SK-N-SH treated with all-trans-retinoic acid at 6 μM for 48 hours (cell line): ENCODE results near the gene C11orf97.

Experiments used
- ATAC-seq: fragments of 200-7000 bp; cut with Tn5 transposase; 3 replicates; pipeline ENCODE4 v1.9.1; 2020; ENCODE audit warnings: mild to moderate bottlenecking, moderate library complexity
- ARNTL ChIP-seq: fragments of 450-650 bp; formaldehyde crosslinking; IDR thresholded peaks from 2 replicates; pipeline ENCODE4 v1.5.0; 2020; ENCODE audit warnings: low read depth, mild to moderate bottlenecking, moderate library complexity, borderline replicate concordance
- BACH2 ChIP-seq: fragments of 250-450 bp; sonication (Bioruptor Pico); IDR thresholded peaks from 2 replicates; pipeline ENCODE4 v1.9.0; 2021; ENCODE audit warnings: mild to moderate bottlenecking, borderline replicate concordance
- CREB5 ChIP-seq: fragments of 250-450 bp; sonication (Bioruptor Pico); IDR thresholded peaks from 2 replicates; pipeline ENCODE4 v1.5.1; 2020; ENCODE audit warnings: low read depth, mild to moderate bottlenecking, moderate library complexity
- CSDC2 ChIP-seq: fragments of 250-450 bp; sonication (Bioruptor Pico); IDR thresholded peaks from 2 replicates; pipeline ENCODE4 v1.5.0; 2020; ENCODE audit warnings: mild to moderate bottlenecking, moderate library complexity
- ESRRG ChIP-seq: fragments of 250-450 bp; sonication (Bioruptor Pico); IDR thresholded peaks from 2 replicates; pipeline ENCODE4 v1.6.1; 2021; ENCODE audit warnings: mild to moderate bottlenecking
- GLIS3 ChIP-seq: fragments of 250-450 bp; sonication (Bioruptor Pico); IDR thresholded peaks from 2 replicates; pipeline ENCODE4 v1.5.0; 2020; ENCODE audit warnings: mild to moderate bottlenecking, moderate library complexity
- ISL1 ChIP-seq: fragments of 250-450 bp; sonication (Bioruptor Pico); IDR thresholded peaks from 2 replicates; pipeline ENCODE4 v2.1.2; 2022; ENCODE audit warnings: mild to moderate bottlenecking, moderate library complexity
- POU6F1 ChIP-seq: fragments of 250-450 bp; sonication (Bioruptor Pico); IDR thresholded peaks from 2 replicates; pipeline ENCODE4 v1.8.0; 2021; ENCODE audit warnings: low read depth, mild to moderate bottlenecking, moderate library complexity, borderline replicate concordance
- PPARA ChIP-seq: fragments of 250-450 bp; sonication (Bioruptor Pico); IDR thresholded peaks from 2 replicates; pipeline ENCODE4 v1.5.0; 2020; ENCODE audit warnings: mild to moderate bottlenecking, borderline replicate concordance
- RARB ChIP-seq: fragments of 250-450 bp; sonication (Bioruptor Pico); IDR thresholded peaks from 2 replicates; pipeline ENCODE4 v1.8.0; 2021; ENCODE audit warnings: mild to moderate bottlenecking, moderate library complexity
- SNAI2 ChIP-seq: fragments of 250-450 bp; sonication (Bioruptor Pico); IDR thresholded peaks from 2 replicates; pipeline ENCODE4 v1.5.0; 2020; ENCODE audit warnings: mild to moderate bottlenecking, moderate library complexity
- TCF4 ChIP-seq: fragments of 250-450 bp; sonication (Bioruptor Pico); IDR thresholded peaks from 2 replicates; pipeline ENCODE4 v1.8.0; 2021; ENCODE audit warnings: mild to moderate bottlenecking, moderate library complexity, borderline replicate concordance
- TSHZ2 ChIP-seq: fragments of 250-450 bp; sonication (Bioruptor Pico); IDR thresholded peaks from 2 replicates; pipeline ENCODE4 v1.5.0; 2020; ENCODE audit warnings: mild to moderate bottlenecking, moderate library complexity
- ZC3H10 ChIP-seq: fragments of 250-450 bp; sonication (Bioruptor Pico); IDR thresholded peaks from 2 replicates; pipeline ENCODE4 v1.5.1; 2021; ENCODE audit warnings: mild to moderate bottlenecking, moderate library complexity
- ZFP3 ChIP-seq: fragments of 250-450 bp; sonication (Bioruptor Pico); IDR thresholded peaks from 2 replicates; pipeline ENCODE4 v1.5.0; 2020; ENCODE audit warnings: mild to moderate bottlenecking, moderate library complexity
- ZFP30 ChIP-seq: fragments of 450-650 bp; formaldehyde crosslinking; IDR thresholded peaks from 2 replicates; pipeline ENCODE4 v1.5.0; 2022; ENCODE audit warnings: mild to moderate bottlenecking, moderate library complexity
- ZNF565 ChIP-seq: fragments of 450-650 bp; formaldehyde crosslinking; conservative IDR thresholded peaks from 2 replicates; pipeline ENCODE4 v1.5.0; 2020; ENCODE audit warnings: low read depth, mild to moderate bottlenecking, moderate library complexity
- ZNF70 ChIP-seq: fragments of 450-650 bp; formaldehyde crosslinking; IDR thresholded peaks from 2 replicates; pipeline ENCODE4 v1.5.0; 2020; ENCODE audit warnings: mild to moderate bottlenecking, moderate library complexity
- ZNF8 ChIP-seq: fragments of 450-650 bp; formaldehyde crosslinking; IDR thresholded peaks from 2 replicates; pipeline ENCODE4 v1.5.0; 2020; ENCODE audit warnings: mild to moderate bottlenecking, moderate library complexity

Gene C11orf97

DNA sequence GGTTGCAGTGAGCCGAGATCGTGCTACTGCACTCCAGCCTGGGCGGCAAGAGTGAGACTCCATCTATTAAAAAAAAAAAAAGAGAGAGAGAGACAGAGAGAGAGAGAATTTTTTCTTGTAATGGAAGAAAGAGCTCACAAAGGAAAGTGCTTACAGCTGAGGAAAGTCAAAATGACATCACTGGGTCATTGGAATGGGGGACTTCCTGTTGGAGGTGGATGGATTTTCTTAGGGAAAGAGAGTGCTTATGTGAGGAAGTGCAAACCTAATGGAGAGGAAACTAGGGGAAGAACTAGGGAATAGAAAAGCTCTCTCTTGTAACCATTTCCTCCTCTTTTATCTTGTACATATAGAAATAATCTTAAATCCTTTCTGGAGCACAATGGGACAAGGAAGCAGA is 48.6 kb downstream of the C11orf97 start:
- TF ChIP-seq SNAI2 (CRISPR knock-in tag) (no peak), ZFP3 (CRISPR knock-in tag) (no peak), POU6F1 (CRISPR knock-in tag) (no peak), CSDC2 (CRISPR knock-in tag) (no peak), ZNF8 (CRISPR knock-in tag) (no peak), TSHZ2 (CRISPR knock-in tag) (no peak)
- no peak for ATAC-seq

DNA sequence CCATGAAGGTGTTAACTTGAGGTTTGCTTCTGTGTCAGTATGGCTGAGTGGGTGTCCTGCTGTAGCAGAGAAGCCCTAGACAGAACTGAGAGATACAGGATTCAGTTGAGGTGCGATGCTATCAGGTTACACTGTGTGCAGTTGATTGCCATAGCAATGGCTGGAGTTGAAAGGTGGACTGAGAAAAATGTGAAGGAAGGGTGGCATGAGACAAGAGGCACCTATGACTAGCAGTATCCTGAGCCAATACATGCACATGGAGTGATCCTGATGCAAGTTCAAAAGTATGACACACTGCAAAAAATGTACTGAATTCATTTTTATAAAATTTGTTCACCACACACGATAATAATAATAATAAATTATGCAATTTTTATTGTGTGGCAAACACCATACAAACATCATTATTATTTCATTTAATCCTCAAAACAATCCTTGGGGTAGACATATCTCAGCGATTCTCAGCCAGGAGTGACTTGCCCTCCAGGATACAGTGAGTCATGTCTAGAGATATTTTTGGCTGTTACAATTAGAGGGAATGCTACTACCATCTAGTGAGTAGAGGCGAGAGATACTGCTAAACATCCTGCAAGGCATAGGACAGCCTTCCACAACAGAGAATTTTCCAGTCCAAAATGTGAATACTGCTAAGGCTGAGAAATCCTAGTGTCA is 51.1 kb downstream of the C11orf97 start:
- no peak for TF ChIP-seq ZFP30 (CRISPR knock-in tag)
- no peak for TF ChIP-seq ESRRG (CRISPR knock-in tag)
- no peak for TF ChIP-seq ISL1 (CRISPR knock-in tag)
- no peak for TF ChIP-seq GLIS3 (CRISPR knock-in tag)
- TF ChIP-seq, all 23 proteins: peak for 0
- ATAC-seq, result peak; percentile 99

GRCh38 chr11:94563848-94564467 is 51.7 kb downstream of the C11orf97 start:
- ATAC-seq, result peak; percentile 51
- no peak for TF ChIP-seq ZNF70
- TF ChIP-seq ZFP3 (CRISPR knock-in tag), result no peak
- no peak for TF ChIP-seq CREB5
- TF ChIP-seq TSHZ2 (CRISPR knock-in tag), result no peak
- TF ChIP-seq GLIS3 (CRISPR knock-in tag), result no peak
- no peak for TF ChIP-seq ZFP30 (CRISPR knock-in tag)
- no peak for TF ChIP-seq ZC3H10
- TF ChIP-seq ZNF565, result no peak
- no peak for TF ChIP-seq BACH2 (CRISPR knock-in tag)
- TF ChIP-seq ISL1 (CRISPR knock-in tag), result no peak
- TF ChIP-seq PPARA (CRISPR knock-in tag), result no peak
- no peak for TF ChIP-seq RARB
- TF ChIP-seq ESRRG (CRISPR knock-in tag), result no peak
- TF ChIP-seq SNAI2 (CRISPR knock-in tag), result no peak
- no peak for TF ChIP-seq TCF4
- TF ChIP-seq ARNTL (CRISPR knock-in tag), result no peak
- no peak for TF ChIP-seq ZNF8 (CRISPR knock-in tag)

- TF ChIP-seq SNAI2 (CRISPR knock-in tag), result no peak
Measured at GRCh38 chr11:94567181-94567670, 55.0 kb downstream of the C11orf97 start, which contains the start of gene PIWIL4. Gene PIWIL4, plus strand, starts transcription at chr11:94567368. Its CDS starts 151 bp downstream, at chr11:94567519.

More at GRCh38 chr11:94567181-94567670, 55.0 kb downstream of the C11orf97 start, which contains the start of gene PIWIL4:
- no peak for ATAC-seq
